ENCODE measurements around the gene SLC66A2. TPM values are rescaled to one million over a fixed set of nuclear protein-coding genes. Genes with fewer than 3 reads are reported as not detected.

SLC66A2 gene
- total and polyA plus RNA-seq, 10 of the 15 experiments (the other 5 are each of a cell fraction or from before 2014, with no cell fraction given), result 0.69 to 42.5 (median 14.8) TPM

DNA sequence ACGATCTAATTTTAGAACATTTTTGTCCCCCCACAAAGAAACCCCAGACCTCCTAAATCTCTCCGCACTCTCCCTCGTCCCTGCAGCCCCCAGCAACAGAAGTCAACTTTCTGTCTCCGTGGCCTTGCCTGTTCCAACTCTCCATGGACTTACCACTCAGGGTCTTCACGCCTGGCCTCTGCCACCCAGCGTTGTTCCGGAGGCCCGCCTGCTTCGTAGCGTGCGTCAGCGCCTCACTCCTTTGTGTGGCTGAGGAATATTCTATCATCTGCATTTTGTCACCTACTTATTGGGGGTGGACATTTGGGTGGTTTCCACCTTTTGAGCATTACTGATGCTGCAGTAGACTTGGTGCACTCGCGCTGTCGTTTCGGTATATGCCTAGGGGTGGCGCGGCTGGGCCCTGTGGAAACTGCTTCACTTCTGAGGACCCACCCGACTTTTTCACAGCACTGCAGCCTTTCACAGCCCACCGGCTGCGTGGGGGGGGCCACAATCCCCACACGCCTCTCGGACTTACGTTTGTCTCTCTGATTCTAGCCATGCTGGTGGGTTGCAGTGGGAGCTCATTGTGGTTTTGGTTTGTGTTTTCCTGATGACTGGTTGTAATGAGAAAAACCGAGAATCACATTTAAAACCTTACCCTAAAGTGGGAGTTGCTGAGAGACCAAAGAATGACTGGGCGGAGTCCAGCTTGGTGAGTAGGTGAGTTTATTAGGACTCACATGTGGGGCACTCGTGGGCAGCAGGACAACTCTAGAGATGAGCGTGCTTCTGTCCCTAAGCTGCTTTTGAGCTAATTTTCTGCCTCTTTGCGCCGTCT lies 11.6 kb upstream of the SLC66A2 start:
- H3K36me3 ChIP-seq (ENCODE audit: control insufficient read depth in 2 of 2, insufficient read depth in 2 of 2, low read length in 1 of 2), result no peaks in the 10 kb centered on the region
- H3K9ac ChIP-seq (ENCODE audit: control insufficient read depth, insufficient read depth, low read length), result 0 out of 2 replicates have a peak overlapping the region, but pooled peaks have one; percentile 15
- FAIRE-seq, result peak; percentile 97
- DNase-seq (ENCODE audit: low read depth, low spot score), result peak; percentile 84
- no peaks in the 10 kb centered on the region for H3K9me3 ChIP-seq (replicated peaks; ENCODE audit: control insufficient read depth, insufficient read depth, low read length)
- CTCF ChIA-PET, result interaction anchor here (0.7 to 2.5 kb wide), 13 partner anchors 9 to 196 kb away, joined by 3 to 9 read pairs (median 5); partner anchors contain the start of gene TXNL4A
- intact Hi-C loops (cut with micrococcal nuclease; ENCODE audit: unreplicated experiment), result loop anchor here (2.0 to 5.0 kb wide), 3 partner anchors 144 to 282 kb away; partner anchors contain the start of gene ADNP2
- H2AFZ ChIP-seq (ENCODE audit: control insufficient read depth, low read depth, low read length), result peak overlapping the region; percentile 80
- H3K27ac ChIP-seq (ENCODE audit: control insufficient read depth, insufficient read depth), result peak overlapping the region; percentile 55
- H3K27me3 ChIP-seq (replicated peaks in 1 of 2; ENCODE audit: control insufficient read depth in 2 of 2, insufficient read depth in 2 of 2, low read length in 1 of 2), result no peaks in the 10 kb centered on the region
- in situ Hi-C loops (cut with MboI), result no loop called here
- peaks cover 25% of the 10 kb centered on the region for H3K4me1 ChIP-seq (ENCODE audit: control insufficient read depth, insufficient read depth, low read length)
- peak overlapping the region; percentile 82 for H3K4me2 ChIP-seq (ENCODE audit: control insufficient read depth, insufficient read depth)
- peak overlapping the region; percentile 37 for H3K4me3 ChIP-seq
- POLR2A ChIA-PET, result interaction anchor here (0.8 to 1.3 kb wide), 7 partner anchors 11 to 185 kb away, joined by 3 to 4 read pairs (median 3); no protein-coding TSS in a partner anchor
- no TSS peak for BruUV-seq (replicated peaks)
- 3% methylated on average over 30 of the region's 30 CpGs for WGBS (ENCODE audit: insufficient coverage, insufficient replicate concordance, low lambda C conversion rate, missing lambda C conversion rate)
- peak; percentile 88 for ATAC-seq
- H3K79me2 ChIP-seq (ENCODE audit: control insufficient read depth, insufficient read depth, low read length), result no peaks in the 10 kb centered on the region; the same call in 1 of the 2 replicates
- SMC1A ChIA-PET (ENCODE audit: uncharacterized antibody, unreplicated experiment), result interaction anchor here (0.6 to 2.5 kb wide), 12 partner anchors 8 to 250 kb away, joined by 3 to 13 read pairs (median 4); partner anchors contain the start of gene RBFA
- no peaks in the 10 kb centered on the region for H4K20me1 ChIP-seq (ENCODE audit: control insufficient read depth, insufficient read depth)
- RAD21 ChIA-PET (ENCODE audit: unreplicated experiment), result interaction anchor here (0.6 to 2.4 kb wide), 8 partner anchors 8 to 185 kb away, joined by 3 to 9 read pairs (median 5); partner anchors contain the start of genes SLC66A2 and TXNL4A
- TF ChIP-seq POLR2AphosphoS5 (IDR thresholded peaks at IDR 0.05; ENCODE audit: low read length) (peak; percentile 25; the same call in 1 of the 2 replicates), SMC3 (IDR thresholded peaks at IDR 0.05; ENCODE audit: borderline replicate concordance, low read length) (peak; percentile 48; the same call in 1 of the 2 replicates), CBFB (IDR thresholded peaks at IDR 0.05; ENCODE audit: low read depth) (peak; percentile 94), JUNB (IDR thresholded peaks at IDR 0.05) (peak; percentile 78), CREB1 (IDR thresholded peaks at IDR 0.05; ENCODE audit: low read depth) (peak; percentile 64; the same call in 1 of the 2 replicates), MEF2B (IDR thresholded peaks at IDR 0.05; ENCODE audit: partially characterized antibody, poor library complexity, severe bottlenecking) (peak; percentile 12), ZBTB40 (IDR thresholded peaks at IDR 0.05; ENCODE audit: borderline replicate concordance) (no peak), ZNF207 (IDR thresholded peaks at IDR 0.05; ENCODE audit: borderline replicate concordance) (no peak; the same call in 1 of the 2 replicates), FOS (IDR thresholded peaks at IDR 0.05; ENCODE audit: borderline replicate concordance, extremely low read depth, insufficient read length) (no peak), PRDM15 (CRISPR knock-in tag; IDR thresholded peaks at IDR 0.05) (no peak), NRF1 (conservative IDR thresholded peaks at IDR 0.05; ENCODE audit: low read depth, low read length) (no peak), RFX5 (IDR thresholded peaks at IDR 0.05; ENCODE audit: low read depth, low read length) (no peak)

Measured in GM12878 (cell line).